Gastroesophageal sphincter (tissue), 4 donors: ENCODE results near the gene PDLIM5. TPM values are rescaled to one million over a fixed set of nuclear protein-coding genes. Genes with fewer than 3 reads are reported as not detected.

Experiments used
- ATAC-seq: fragments of 150-250 bp; one replicate; pipeline ENCODE4 v1.9.1; 2016; ENCODE audit warnings: mild to moderate bottlenecking, moderate library complexity
- H3K27ac ChIP-seq, 4 donors: fragments of 200-600 bp; sonication (generic) in 3 of 4; 1 replicate in 3 of 4; 2 replicates in 1 of 4; pipeline ENCODE4 v1.5.1; 2016 to 2019
- H3K27me3 ChIP-seq: fragments of 200-600 bp; sonication (generic); one replicate; pipeline ENCODE4 v1.5.1; 2019
- H3K36me3 ChIP-seq, 2 donors: fragments of 200-600 bp; sonication (generic); one replicate each; pipeline ENCODE4 v1.5.1; 2019; ENCODE audit warnings: control low read depth in 1 of 2
- H3K4me1 ChIP-seq, 3 donors: fragments of 200-600 bp; sonication (generic); 1 replicate in 2 of 3; 2 replicates in 1 of 3; pipeline ENCODE4 v1.5.1; 2016 to 2019; ENCODE audit warnings: control low read depth in 2 of 3
- H3K4me3 ChIP-seq, 2 donors: fragments of 200-600 bp; sonication (generic); one replicate each; pipeline ENCODE4 v1.5.1; 2019; ENCODE audit warnings: mild to moderate bottlenecking in 1 of 2, moderate library complexity in 1 of 2
- H3K9me3 ChIP-seq, 3 donors: fragments of 200-600 bp; sonication (generic); one replicate each; pipeline ENCODE4 v1.5.1; 2017 to 2019; ENCODE audit warnings: control low read depth in 2 of 3
- CTCF ChIP-seq, 4 experiments: fragments of 200-600 bp in 2 of 4; fragments of 450-650 bp in 2 of 4; sonication (generic) in 1 of 4; IDR thresholded peaks; one replicate each; pipeline ENCODE4 v1.5.1; 2017 to 2019; ENCODE audit warnings: antibody characterized with exemption in 4 of 4, mild to moderate bottlenecking in 2 of 4, moderate library complexity in 2 of 4
- EP300 ChIP-seq: sonication (generic); formaldehyde crosslinking; IDR thresholded peaks from one replicate; pipeline ENCODE4 v1.6.1; 2017; ENCODE audit warnings: antibody characterized with exemption, mild to moderate bottlenecking
- POLR2A ChIP-seq, 2 donors: fragments of 450-650 bp; IDR thresholded peaks; one replicate each; pipeline ENCODE4 v1.6.1; 2017; ENCODE audit warnings: antibody characterized with exemption in 2 of 2, mild to moderate bottlenecking in 2 of 2, moderate library complexity in 1 of 2
- POLR2AphosphoS5 ChIP-seq: sonication (generic); formaldehyde crosslinking; IDR thresholded peaks from one replicate; pipeline ENCODE4 v1.6.1; 2017; ENCODE audit warnings: antibody characterized with exemption
- WGBS, 2 donors: methylation state at CpG; one replicate each; pipeline ENCODE4 v1.1.5; 2018; ENCODE audit warnings: low coverage in 1 of 2; 5-methylcytosine and 5-hydroxymethylcytosine counted together
- total RNA-seq, 4 donors: library from RNA; depleted of rRNA; stranded (reverse); fragments of >200 nt; gene quantifications; one replicate each; pipeline ENCODE4 v1.1.0, GENCODE V29; 2016

PDLIM5 gene
- total RNA-seq, 4 donors from 2014 or later: 100 to 223 (median 175) TPM

- peak overlapping the region; percentile 25 to 84 (median 71) for H3K27ac ChIP-seq
- no peaks in the 10 kb centered on the region for H3K36me3 ChIP-seq
- H3K9me3 ChIP-seq: no peaks in the 10 kb centered on the region
- peak overlapping the region in 1 of 2 donors; percentile 7 for H3K4me3 ChIP-seq
- ATAC-seq: no peak
- no peaks in the 10 kb centered on the region for H3K27me3 ChIP-seq
- no peak for TF ChIP-seq POLR2AphosphoS5
- no peak for TF ChIP-seq POLR2A (IDR thresholded peaks at IDR 0.05)
- no peak for TF ChIP-seq CTCF (IDR thresholded peaks at IDR 0.05)
- TF ChIP-seq EP300: no peak
- H3K4me1 ChIP-seq: peaks cover 9 to 59% (median 16%) of the 10 kb centered on the region in 3 donors
- WGBS, 2 donors: 42 to 48% methylated on average over 3 of the region's 3 CpGs
These were observed 39.6 kb upstream of the PDLIM5 start for GRCh38 chr4:94412019-94412657.

GRCh38 chr4:94412658-94413038, 39.1 kb upstream of the PDLIM5 start:
- TF ChIP-seq CTCF (IDR thresholded peaks at IDR 0.05) (no peak), POLR2AphosphoS5 (peak; percentile 51)
- Histone ChIP-seq H3K36me3 (no peaks in the 10 kb centered on the region), H3K9me3 (no peaks in the 10 kb centered on the region), H3K27ac (peak overlapping the region; percentile 25 to 84 (median 71)), H3K4me3 (peak overlapping the region in 1 of 2 donors; percentile 7), H3K4me1 (peaks cover 9 to 54% (median 16%) of the 10 kb centered on the region in 3 donors), H3K27me3 (no peaks in the 10 kb centered on the region)
- 0 to 3% methylated on average over 6 of the region's 6 CpGs for WGBS, 2 donors
- no peak for ATAC-seq

- H3K27ac ChIP-seq: peak overlapping the region in 3 of 4 donors; percentile 25 to 74 (median 68)
- peaks cover 9 to 48% (median 16%) of the 10 kb centered on the region in 3 donors for H3K4me1 ChIP-seq
- ATAC-seq: no peak
- H3K9me3 ChIP-seq: no peaks in the 10 kb centered on the region
- no peak overlapping the region for H3K4me3 ChIP-seq
- no peak for TF ChIP-seq CTCF (IDR thresholded peaks at IDR 0.05)
- TF ChIP-seq POLR2A (IDR thresholded peaks at IDR 0.05): no peak
- no peak for TF ChIP-seq EP300
- TF ChIP-seq POLR2AphosphoS5: no peak
- 35 to 56% methylated on average over 2 of the region's 2 CpGs for WGBS, 2 donors
- H3K27me3 ChIP-seq: no peaks in the 10 kb centered on the region
- H3K36me3 ChIP-seq: no peaks in the 10 kb centered on the region
These were observed 38.5 kb upstream of the PDLIM5 start for GRCh38 chr4:94413085-94413840.

GRCh38 chr4:94414907-94415306, 36.8 kb upstream of the PDLIM5 start:
- WGBS, 2 donors: 92 to 100% methylated on average over 1 of the region's 1 CpG
- TF ChIP-seq POLR2AphosphoS5: no peak
- no peak for TF ChIP-seq CTCF (IDR thresholded peaks at IDR 0.05)
- no peak for TF ChIP-seq EP300
- TF ChIP-seq POLR2A (IDR thresholded peaks at IDR 0.05): no peak
- Histone ChIP-seq H3K27ac (no peak overlapping the region), H3K4me1 (peaks cover 9 to 32% (median 11%) of the 10 kb centered on the region in 3 donors), H3K27me3 (no peaks in the 10 kb centered on the region), H3K4me3 (no peak overlapping the region), H3K9me3 (no peaks in the 10 kb centered on the region), H3K36me3 (no peaks in the 10 kb centered on the region)
- no peak for ATAC-seq
